ENCODE data around the gene B4GALT4. TPM values are rescaled to one million over a fixed set of nuclear protein-coding genes. Genes with fewer than 3 reads are reported as not detected.

B4GALT4 gene
- 10.8 and 13.0 TPM in 2 replicates for total RNA-seq (2014; rRNA removed; shearing (Covaris generic))

GRCh38 chr3:119240591-119241434, at the start of gene B4GALT4:
Gene B4GALT4 (minus strand): TSS chr3:119240878. CDS start chr3:119230099, 10,779 bp downstream.

GRCh38 chr3:119173325-119173724, 67.4 kb downstream of the B4GALT4 start, which contains the start of gene UPK1B:
Gene UPK1B (plus strand): TSS chr3:119173598. CDS start chr3:119186742, 13,144 bp downstream.

Other genes with a start within 250 kb of the B4GALT4 start
- 0.11 and 0.29 TPM in 2 replicates for gene IGSF11, start 206.0 kb downstream of the B4GALT4 start, total RNA-seq (2014; rRNA removed; shearing (Covaris generic))
- gene TEX55, start 94.7 kb downstream of the B4GALT4 start, total RNA-seq (2014; rRNA removed; shearing (Covaris generic)): not detected in 2 replicates
- not detected in 2 replicates for gene UPK1B, start 67.3 kb downstream of the B4GALT4 start, total RNA-seq (2014; rRNA removed; shearing (Covaris generic))
- 3.6 and 3.8 TPM in 2 replicates for gene ARHGAP31, start 53.5 kb upstream of the B4GALT4 start, total RNA-seq (2014; rRNA removed; shearing (Covaris generic))
- gene TMEM39A, start 222.7 kb upstream of the B4GALT4 start, total RNA-seq (2014; rRNA removed; shearing (Covaris generic)): 33.5 and 48.4 TPM in 2 replicates
- 13.2 and 15.5 TPM in 2 replicates for gene POGLUT1, start 228.1 kb upstream of the B4GALT4 start, total RNA-seq (2014; rRNA removed; shearing (Covaris generic))